GM19438 (cell line): ENCODE data around the gene AKT2.
"Not testable (repeated sequence)": the region's sequence is repeated elsewhere in the genome, so short reads cannot be mapped to it uniquely, and the experiment has no call there.

Experiments used
- ATAC-seq: cut with Tn5 transposase; IDR thresholded peaks from one replicate; pipeline ENCODE4 v1.9.1; 2021; ENCODE audit warnings: low read depth; ENCODE audit not compliant: unreplicated experiment

AKT2 gene

DNA sequence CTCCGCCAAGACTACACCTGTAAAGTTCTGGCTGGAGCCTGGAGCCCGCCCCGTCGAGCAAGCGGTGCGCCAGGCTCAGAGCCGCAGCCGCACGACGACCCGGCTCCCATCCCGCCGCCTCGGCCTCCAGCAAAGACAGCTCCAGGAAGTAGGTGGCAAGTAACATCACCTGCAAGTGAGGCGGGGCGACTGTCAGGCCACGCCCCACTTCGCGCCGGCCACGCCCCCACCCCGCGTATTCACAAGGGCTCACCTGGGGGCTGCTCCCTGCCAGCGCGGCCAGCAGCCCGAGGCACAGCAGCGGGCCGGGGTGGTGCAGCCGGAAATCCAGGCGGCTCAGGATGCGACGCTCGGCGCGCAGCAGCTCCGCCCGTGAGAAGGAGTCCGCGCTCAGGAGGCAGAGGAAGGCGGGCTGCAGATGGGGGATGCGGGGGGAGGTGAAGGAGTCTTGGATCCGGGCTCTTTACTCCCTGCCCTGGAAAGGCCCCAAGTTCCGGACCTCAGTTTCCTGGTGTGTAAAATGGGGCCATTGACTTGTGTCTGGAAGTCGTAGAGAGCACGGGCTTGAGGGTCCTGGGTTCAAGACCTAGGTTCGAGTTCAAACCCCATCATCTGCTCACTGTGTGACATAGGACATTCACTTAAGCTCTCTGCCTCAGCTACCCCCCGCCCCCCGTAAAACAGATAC is 61.9 kb downstream of the AKT2 start:
- no peak for ATAC-seq

- ATAC-seq, result no peak
Observed at GRCh38 chr19:40221858-40222619, 63.1 kb downstream of the AKT2 start.

- ATAC-seq, result no peak
Observed at GRCh38 chr19:40220674-40221073, 64.5 kb downstream of the AKT2 start.

DNA sequence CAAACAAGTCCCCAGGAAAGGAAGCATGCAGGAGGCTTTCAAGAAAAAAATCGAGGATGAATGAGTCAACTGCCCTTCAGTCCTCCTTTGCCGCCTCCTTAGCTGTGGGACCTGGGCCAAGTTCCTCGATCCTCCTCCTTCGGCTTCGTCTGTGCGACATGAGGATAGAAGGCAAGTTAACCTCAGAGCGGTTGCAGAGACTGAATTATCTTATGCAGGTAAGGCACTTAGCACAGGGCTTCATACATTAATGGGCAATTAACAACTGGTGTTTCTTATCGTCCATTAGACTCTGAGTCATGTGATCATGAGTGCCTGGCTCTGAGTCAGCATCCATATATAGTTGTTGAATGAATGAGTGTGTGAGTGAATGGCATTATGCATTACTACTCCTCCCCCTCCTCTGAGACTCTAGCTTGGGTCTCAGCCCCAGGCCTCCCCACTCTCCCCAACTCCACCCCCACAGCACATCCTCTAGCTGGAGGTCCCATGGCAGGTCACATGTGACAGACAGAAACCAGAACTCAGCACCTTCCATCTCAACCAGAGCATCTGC is 65.3 kb downstream of the AKT2 start:
- no peak for ATAC-seq

DNA sequence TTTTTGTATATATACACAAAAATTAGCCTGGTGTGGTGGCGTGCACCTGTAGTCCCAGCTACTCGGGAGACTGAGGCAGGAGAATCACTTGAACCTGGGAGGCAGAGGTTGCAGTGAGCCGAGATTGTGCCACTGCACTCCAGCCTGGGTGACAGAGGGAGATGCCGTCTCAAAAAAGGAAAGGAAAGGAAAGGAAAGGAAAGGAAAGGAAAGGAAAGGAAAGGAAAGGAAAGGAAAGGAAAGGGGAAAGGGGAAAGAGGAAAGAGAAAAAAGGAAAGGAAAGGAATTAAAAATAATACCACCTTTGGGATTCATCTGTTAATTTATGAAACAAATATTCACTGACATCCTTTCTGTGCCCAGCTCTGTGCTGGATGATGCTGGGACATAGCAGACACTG is 66.1 kb downstream of the AKT2 start:
- ATAC-seq, result not testable (repeated sequence)

GRCh38 chr19:40217934-40218890 is 66.9 kb downstream of the AKT2 start, which contains the start of gene TTC9B:
Gene TTC9B (minus strand): TSS chr19:40218384. CDS start chr19:40218381, 3 bp downstream.
- no peak for ATAC-seq

DNA sequence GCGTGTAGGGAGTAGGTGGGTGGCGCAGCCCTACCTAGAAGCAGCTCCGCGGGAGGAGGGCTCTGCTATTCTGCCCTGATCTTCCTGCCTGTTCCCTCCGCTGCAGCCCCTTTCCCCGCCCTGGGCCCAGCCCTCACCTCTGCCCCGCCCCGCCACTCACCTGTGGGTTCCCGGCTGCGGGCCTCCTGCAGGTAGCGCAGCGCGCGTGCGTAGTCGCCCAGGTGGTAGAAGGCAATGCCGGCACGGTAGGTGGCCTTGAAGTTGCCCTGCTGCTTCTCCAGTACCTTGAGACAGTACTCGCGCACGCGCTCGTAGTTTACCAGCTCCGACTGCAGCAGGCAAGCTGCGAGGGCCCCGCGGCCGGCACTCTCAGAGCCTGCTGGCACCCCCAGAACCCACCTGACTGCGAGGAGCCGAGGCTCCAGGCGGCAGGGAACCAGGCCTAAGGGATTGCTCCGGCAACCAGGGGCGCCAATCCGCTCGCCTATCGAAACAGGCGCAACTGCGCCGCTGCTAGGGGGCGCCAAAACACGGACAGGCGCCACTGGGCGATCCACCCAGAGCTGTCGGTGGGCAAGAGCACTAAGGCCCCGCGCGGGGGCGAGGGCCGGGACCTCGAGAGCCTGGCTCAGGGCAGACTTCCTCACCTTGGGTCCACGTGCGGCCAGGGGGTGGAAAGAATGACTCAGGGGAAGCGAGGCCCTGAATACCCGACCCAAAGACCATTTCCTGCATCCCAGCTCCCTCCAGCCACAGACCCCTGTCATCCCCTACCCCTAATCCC is 67.9 kb downstream of the AKT2 start:
- ATAC-seq, result no peak

GRCh38 chr19:40216777-40217026 is 68.4 kb downstream of the AKT2 start:
- no peak for ATAC-seq

GRCh38 chr19:40216013-40216776 is 69.0 kb downstream of the AKT2 start:
- ATAC-seq, result no peak

GRCh38 chr19:40214936-40215335 is 70.2 kb downstream of the AKT2 start:
- no peak for ATAC-seq

DNA sequence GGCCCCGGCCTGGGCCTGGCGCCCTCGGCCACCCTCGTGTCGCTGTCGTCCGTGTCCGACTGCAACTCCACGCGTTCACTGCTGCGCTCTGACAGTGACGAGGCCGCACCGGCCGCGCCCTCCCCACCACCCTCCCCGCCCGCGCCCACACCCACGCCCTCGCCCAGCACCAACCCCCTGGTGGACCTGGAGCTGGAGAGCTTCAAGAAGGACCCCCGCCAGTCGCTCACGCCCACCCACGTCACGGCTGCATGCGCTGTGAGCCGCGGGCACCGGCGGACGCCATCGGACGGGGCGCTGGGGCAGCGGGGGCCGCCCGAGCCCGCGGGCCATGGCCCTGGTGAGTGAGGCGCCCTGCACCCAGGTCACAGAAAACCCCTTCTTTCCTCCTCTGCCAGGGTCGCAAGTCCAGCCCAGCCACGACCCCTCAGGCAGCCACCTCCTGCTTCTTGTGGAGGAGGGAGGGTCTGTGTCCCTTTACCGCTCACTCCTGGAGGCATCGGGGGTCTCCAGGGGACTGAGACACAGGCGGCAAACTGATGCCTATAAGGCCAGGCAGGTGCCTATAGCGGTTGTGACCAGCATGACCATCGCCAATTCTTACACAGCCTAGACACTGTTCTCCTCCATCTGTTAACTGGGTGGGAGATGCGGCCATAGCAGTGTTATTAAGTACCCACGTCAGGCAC is 71.1 kb downstream of the AKT2 start:
- no peak for ATAC-seq

GRCh38 chr19:40213251-40213829 is 71.8 kb downstream of the AKT2 start:
- no peak for ATAC-seq

DNA sequence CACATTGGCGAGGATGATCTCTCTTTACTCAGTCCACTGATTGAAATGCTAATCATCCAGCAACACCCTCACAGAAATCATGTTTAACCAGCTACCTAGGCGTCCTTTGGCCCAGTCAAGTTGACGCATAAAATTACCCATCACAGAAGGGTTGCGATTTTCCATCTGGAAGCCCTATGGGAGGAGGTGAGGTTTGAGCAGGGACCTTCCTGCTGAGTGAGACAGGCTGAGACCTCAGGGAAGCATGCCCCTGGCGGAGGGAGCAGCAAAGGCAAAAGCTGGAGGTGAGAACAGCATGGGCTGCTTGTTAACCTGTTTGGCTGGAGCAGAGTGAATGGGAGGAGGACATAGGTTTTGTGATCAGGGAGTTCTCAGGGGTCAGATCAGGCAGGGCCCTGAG is 74.3 kb downstream of the AKT2 start:
- ATAC-seq, result no peak

GRCh38 chr19:40208602-40209001 is 76.5 kb downstream of the AKT2 start:
- ATAC-seq, result no peak

GRCh38 chr19:40205760-40206159 is 79.4 kb downstream of the AKT2 start:
- ATAC-seq, result no peak

GRCh38 chr19:40204381-40204780 is 80.8 kb downstream of the AKT2 start:
- no peak for ATAC-seq

GRCh38 chr19:40200341-40201099 is 84.6 kb downstream of the AKT2 start:
- no peak for ATAC-seq
